Measurements from ENCODE around the gene PHAX.
"Not testable (repeated sequence)": the region's sequence is repeated elsewhere in the genome, so short reads cannot be mapped to it uniquely, and the experiment has no call there.

PHAX gene, protein sequence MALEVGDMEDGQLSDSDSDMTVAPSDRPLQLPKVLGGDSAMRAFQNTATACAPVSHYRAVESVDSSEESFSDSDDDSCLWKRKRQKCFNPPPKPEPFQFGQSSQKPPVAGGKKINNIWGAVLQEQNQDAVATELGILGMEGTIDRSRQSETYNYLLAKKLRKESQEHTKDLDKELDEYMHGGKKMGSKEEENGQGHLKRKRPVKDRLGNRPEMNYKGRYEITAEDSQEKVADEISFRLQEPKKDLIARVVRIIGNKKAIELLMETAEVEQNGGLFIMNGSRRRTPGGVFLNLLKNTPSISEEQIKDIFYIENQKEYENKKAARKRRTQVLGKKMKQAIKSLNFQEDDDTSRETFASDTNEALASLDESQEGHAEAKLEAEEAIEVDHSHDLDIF

GRCh38 chr5:126600631-126601511 is at the start of gene PHAX:
Gene PHAX, plus strand, starts transcription at chr5:126600947. Its CDS starts 16 bp downstream, at chr5:126600963.
- DNase-seq = peak; percentile 80

DNA sequence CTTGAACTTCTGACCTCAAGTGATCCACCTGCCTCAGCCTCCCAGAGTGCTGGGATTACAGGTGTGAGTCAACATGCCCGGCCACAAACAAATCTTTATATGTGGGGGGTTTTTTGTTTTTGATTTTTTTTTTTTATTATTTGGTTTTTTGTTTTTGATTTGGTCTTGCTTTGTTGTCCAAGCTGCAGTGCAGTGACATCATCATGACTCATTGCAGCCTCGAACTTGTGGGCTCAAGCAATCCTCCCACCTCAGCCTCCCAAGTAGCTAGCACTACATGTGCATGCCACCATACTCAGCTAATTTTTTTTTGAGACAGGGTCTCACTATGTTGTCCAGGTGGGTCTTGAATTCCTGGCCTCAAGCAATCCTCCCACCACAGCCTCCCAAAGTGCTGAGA is 48.1 kb upstream of the PHAX start:
- no peak for DNase-seq

DNA sequence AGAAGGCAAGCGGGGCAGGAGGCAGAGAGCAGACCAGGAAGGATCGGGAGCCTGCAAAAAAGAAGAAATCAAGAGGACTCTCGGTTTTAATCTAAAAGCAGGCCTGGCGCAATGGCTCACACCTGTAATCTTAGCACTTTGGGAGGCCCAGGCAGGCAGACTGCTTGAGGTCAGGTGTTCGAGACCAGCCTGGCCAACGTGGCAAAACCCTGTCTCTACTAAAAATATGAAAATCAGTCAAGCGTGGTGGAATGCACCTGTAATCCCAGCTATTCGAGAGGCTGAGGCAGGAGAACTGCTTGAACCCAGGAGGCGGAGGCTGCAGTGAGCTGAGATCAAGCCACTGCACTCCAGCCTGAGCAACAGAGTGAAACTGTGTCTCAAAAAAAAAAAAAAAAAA is 45.6 kb upstream of the PHAX start:
- DNase-seq = not testable (repeated sequence)

DNA sequence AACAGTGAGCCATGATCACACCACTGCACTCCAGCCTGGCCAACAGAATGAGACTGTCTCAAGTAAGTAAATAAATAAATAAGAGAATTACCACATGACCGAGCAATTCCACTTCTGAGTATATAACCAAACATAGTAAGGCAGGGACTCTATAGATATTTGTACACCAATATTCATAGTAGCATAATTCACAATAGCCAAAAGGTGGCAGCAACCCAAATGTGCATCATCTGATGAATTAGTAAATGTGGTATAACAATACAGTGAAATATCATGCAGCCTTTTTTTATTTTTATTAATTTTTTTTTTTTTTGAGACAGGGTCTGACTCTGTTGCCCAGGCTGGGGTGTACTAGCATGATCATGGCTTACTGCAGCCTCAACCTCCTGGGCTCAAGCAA is 38.8 kb upstream of the PHAX start:
- no peak for DNase-seq

DNA sequence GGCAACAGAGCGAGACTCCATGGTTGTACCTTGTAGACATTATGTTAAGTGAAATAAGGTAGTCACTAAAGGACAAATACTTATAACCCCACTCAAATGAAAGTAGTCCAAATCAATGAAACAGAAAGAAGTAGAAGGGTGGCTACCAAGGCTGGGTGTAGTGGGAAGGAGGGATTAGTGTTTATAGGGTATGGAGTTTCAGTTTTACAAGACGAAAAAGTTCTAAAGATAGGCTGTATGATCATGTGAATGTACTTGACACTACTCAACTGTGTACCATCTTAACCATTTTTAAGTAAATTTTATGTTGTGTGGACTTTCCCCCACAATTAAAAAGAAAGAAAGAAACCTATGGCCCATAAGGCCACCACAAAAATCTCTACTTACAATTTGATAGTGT is 37.9 kb upstream of the PHAX start:
- no peak for DNase-seq

DNA sequence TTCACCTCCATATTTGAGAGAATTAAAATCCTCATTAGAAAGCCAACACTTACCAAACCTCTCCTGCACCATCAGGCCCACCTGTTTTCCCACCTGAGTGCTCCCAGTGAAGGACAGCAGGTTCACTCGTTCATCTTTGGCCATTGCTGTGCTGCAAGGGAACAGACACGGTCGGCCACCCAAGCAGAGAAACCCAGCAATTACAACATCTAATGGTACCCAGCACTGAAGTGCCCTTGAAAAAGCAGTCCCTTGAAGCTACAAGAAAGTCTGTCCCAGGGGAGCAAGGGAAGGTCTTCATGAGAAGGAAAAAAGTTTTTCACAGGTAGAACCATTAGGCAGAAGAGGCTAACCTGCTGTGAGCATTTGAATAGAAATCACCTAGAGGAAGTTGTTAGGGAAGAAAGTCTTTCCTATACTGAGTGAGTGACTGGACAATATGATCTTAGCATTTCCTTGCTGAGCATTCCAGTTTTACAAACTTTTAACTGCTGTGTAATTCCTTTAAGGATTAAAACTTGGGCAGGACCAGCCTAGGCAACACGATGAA is 32.5 kb upstream of the PHAX start:
- DNase-seq = no peak

DNA sequence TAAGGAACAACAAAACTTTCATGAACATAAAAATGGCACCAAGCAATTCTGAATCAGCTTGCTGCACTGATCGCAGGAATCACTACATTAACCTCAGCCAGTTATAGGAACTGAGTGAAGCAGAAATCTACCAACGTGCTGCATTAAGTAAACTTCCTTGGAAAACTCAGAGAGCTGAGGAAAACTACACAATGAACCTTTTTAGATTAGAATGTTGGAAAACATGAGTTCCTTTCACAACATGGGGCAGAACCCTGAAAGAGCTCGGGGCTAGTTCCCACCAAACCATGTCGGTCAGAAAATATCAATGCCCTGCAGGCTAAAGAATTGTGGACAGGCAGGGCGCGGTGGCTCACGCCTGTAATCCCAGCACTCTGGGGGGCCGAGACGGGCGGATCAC is 25.1 kb upstream of the PHAX start:
- no peak for DNase-seq

GRCh38 chr5:126576974-126577373 is 23.8 kb upstream of the PHAX start:
- no peak for DNase-seq

- no peak for DNase-seq
Measured at GRCh38 chr5:126577415-126577814, 23.3 kb upstream of the PHAX start.

DNA sequence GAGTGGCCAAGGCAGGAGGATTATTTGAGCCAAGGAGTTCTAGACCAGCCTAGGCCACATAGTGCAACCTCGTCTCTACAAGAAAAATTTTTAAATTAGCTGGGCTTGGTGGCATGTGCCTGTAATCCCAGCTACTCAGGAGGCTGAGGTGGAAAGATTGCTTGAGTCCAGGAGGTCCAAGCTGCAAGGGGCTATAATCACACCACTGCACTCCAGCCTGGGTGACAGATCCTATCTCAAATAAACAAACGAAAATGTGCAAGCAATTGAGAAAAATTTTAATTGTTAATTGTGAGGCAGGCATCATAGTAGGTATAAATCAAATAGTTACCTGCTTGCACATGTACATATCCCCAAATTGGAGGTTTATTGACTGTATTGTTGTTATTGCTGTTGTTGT is 21.0 kb upstream of the PHAX start:
- no peak for DNase-seq

DNA sequence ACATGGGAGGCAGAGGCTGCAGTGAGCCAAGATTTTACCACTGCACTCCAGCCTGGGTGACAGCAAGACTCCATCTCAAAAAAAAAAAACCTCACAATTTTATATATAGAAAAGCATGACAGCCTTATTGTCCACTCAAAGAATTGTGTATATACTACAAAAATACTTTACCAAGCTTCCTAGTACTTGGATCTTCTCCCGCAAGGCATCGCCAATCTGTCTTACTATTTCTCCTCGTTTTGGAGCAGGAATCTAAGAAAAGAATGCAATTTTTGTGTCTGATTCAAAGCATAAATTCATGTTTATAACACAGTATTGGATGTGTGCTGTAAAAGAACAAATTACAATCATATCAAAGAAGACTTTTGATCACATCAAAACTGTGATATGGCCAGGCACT is 17.0 kb upstream of the PHAX start:
- no peak for DNase-seq

GRCh38 chr5:126587551-126588390 is 13.0 kb upstream of the PHAX start:
- no peak for DNase-seq

DNA sequence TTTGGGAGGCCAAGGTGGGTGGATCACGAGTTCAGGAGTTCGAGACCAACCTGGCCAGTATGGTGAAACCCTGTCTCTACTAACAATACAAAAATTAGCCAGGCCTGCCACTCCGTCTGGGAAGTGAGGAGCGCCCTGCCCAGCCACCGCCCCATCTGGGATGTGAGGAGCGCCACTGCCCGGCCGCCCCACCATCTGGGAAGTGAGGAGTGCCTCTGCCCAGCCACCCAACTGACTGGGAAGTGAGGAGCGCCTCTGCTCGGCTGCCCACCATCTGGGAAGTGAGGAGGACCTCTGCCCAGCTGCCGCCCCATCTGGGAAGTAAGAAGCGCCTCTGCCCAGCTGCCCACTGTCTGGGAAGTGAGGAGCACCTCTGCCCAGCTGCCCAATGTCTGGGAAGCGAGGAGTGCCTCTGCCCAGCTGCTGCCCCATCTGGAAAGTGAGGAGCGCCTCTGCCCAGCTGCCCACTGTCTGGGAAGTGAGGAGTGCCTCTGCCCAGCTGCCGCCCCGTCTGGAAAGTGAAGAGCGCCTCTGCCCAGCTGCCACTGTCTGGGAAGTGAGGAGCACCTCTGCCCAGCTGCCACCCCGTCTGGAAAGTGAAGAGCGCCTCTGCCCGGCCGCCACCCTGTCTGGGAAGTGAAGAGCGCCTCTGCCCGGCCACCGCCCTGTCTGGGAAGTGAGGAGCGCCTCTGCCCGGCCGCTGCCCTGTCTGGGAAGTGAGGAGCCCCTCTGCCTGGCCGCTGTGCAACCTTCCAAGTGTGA is 11.0 kb upstream of the PHAX start:
- DNase-seq = no peak

DNA sequence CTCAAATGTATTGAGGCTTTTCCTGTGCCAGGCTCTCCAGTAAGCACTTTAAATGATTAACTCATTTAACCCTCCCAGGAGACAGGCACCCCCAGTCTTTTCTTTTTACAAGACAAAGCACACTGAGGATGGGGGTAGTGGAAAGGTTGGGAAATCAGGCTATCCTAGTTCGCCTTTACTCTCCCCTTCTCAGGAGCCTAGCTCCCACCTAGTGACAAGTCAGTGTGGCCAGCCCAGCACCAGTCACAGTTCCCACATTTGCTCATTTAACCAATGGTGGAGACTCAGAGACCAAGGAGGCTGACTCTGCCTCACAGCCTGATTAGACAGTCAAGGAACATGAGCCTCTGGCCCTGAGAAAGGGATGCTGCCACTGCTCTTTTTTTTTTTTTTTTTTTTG is 9.2 kb upstream of the PHAX start:
- DNase-seq = no peak

- DNase-seq = peak; percentile 96
Measured at GRCh38 chr5:126594748-126595485, 5.8 kb upstream of the PHAX start, which contains the start of gene ALDH7A1. Gene ALDH7A1, minus strand, starts transcription at chr5:126595219. Its CDS starts 21 bp downstream, at chr5:126595198.

DNA sequence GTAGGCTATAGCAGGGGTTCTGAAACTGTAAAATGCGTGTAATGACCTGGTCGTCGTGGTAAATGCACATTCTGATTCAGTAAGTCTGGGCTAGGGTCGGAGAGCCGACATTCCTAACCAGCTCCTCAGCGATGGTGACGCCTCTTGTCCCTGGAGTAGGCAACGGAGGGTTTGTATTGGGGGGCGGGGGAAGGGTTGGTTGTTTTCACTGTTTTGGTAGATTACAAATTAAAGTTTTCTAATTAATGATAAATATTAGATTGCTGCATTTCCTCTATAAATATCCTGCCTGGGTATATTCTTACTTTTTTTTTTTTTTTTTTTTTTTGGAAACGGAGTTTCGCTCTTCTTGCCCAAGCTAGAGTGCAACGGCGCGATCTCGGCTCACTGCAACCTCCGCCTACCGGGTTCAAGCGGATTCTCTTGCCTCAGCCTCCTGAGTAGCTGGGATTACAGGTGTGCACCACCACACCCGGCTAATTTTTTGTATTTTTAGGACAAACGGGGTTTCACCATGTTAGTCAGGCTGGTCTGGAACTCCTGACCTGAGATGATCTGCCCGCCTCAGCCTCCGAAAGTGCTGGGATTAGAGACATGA is 5.2 kb upstream of the PHAX start:
- no peak for DNase-seq

GRCh38 chr5:126597156-126597555 is 3.6 kb upstream of the PHAX start:
- DNase-seq = peak; percentile 61

- DNase-seq = no peak
Measured at GRCh38 chr5:126599499-126599898, 1.2 kb upstream of the PHAX start.

GRCh38 chr5:126599971-126600630 is 646 bp upstream of the PHAX start:
- DNase-seq = not testable (repeated sequence)

GRCh38 chr5:126603402-126603991 is 2.8 kb downstream of the PHAX start:
- no peak for DNase-seq
